ENCODE results near the gene AGRN.
A peak's percentile ranks its signal among the peaks of the same experiment; 100 is the strongest.

The AGRN gene

GRCh38 chr1:1001057-1001783, 18.7 kb upstream of the AGRN start:
- no peak for DNase-seq (ENCODE audit: low read depth)
- TF ChIP-seq CTCF (IDR thresholded peaks at IDR 0.05; ENCODE audit: low read depth, low read length, missing control alignments), result no peak

GRCh38 chr1:1003618-1004419, 16.1 kb upstream of the AGRN start:
- in situ Hi-C loops (cut with HindIII; ENCODE audit: low sequenced_read_pairs), result no loop called here
- no peak for TF ChIP-seq CTCF (IDR thresholded peaks at IDR 0.05; ENCODE audit: low read depth, low read length, missing control alignments)

More at GRCh38 chr1:1001057-1001783, 18.7 kb upstream of the AGRN start:
- in situ Hi-C loops (cut with HindIII; ENCODE audit: low sequenced_read_pairs), result no loop called here
- peak overlapping the region; percentile 56 for H3K4me3 ChIP-seq (ENCODE audit: low read depth, low read length)

GRCh38 chr1:1004420-1004779, 15.5 kb upstream of the AGRN start:
- in situ Hi-C loops (cut with HindIII; ENCODE audit: low sequenced_read_pairs), result no loop called here
- no peak for TF ChIP-seq CTCF (IDR thresholded peaks at IDR 0.05; ENCODE audit: low read depth, low read length, missing control alignments)
- no peak overlapping the region for H3K4me3 ChIP-seq (ENCODE audit: low read depth, low read length)
- no peak for DNase-seq (ENCODE audit: low read depth)

More at GRCh38 chr1:1003618-1004419, 16.1 kb upstream of the AGRN start:
- H3K4me3 ChIP-seq (ENCODE audit: low read depth, low read length), result no peak overlapping the region
- DNase-seq (ENCODE audit: low read depth), result no peak

- DNase-seq (ENCODE audit: low read depth), result no peak
- in situ Hi-C loops (cut with HindIII; ENCODE audit: low sequenced_read_pairs), result no loop called here
Measured at GRCh38 chr1:1004780-1005697, 14.9 kb upstream of the AGRN start.

GRCh38 chr1:1005774-1006304, 14.1 kb upstream of the AGRN start:
- DNase-seq (ENCODE audit: low read depth), result no peak
- in situ Hi-C loops (cut with HindIII; ENCODE audit: low sequenced_read_pairs), result no loop called here
- TF ChIP-seq CTCF (IDR thresholded peaks at IDR 0.05; ENCODE audit: low read depth, low read length, missing control alignments), result no peak
- no peak overlapping the region for H3K4me3 ChIP-seq (ENCODE audit: low read depth, low read length)

More at GRCh38 chr1:1004780-1005697, 14.9 kb upstream of the AGRN start:
- no peak for TF ChIP-seq CTCF (IDR thresholded peaks at IDR 0.05; ENCODE audit: low read depth, low read length, missing control alignments)
- no peak overlapping the region for H3K4me3 ChIP-seq (ENCODE audit: low read depth, low read length)

Measured in astrocyte of the cerebellum (primary cell).